Kidney (tissue), 14 donors: ENCODE results near the gene TANC1. TPM values are rescaled to one million over a fixed set of nuclear protein-coding genes. Genes with fewer than 3 reads are reported as not detected.

ENCODE experiments used
- DNase-seq, 5 donors: peaks; one replicate each; pipeline ENCODE4 v3.0.0-alpha.2; 2013 to 2020
- FAIRE-seq: peaks from 2 replicates; lab custom pipeline; 2012; peaks lifted over from hg19 to GRCh38; lab: Jason Lieb, UNC
- H3K27ac ChIP-seq, 2 donors: one replicate each; pipeline ENCODE4 v1.7.0; 2013; ENCODE audit warnings: low read depth in 2 of 2, low read length in 2 of 2, inconsistent platforms in 1 of 2
- H3K27me3 ChIP-seq: one replicate; pipeline ENCODE4 v1.7.1; 2013; ENCODE audit warnings: low read length, inconsistent platforms; ENCODE audit not compliant: control insufficient read depth, insufficient read depth
- H3K36me3 ChIP-seq, 3 donors: one replicate each; pipeline versions ENCODE4 v1.7.0 to v1.7.1; 2013; ENCODE audit warnings: low read length in 3 of 3, control low read depth in 1 of 3, inconsistent platforms in 1 of 3; ENCODE audit not compliant: insufficient read depth in 3 of 3, control insufficient read depth in 2 of 3
- H3K4me1 ChIP-seq, 3 donors: one replicate each; pipeline versions ENCODE4 v1.7.0 to v1.7.1; 2013; ENCODE audit warnings: low read length in 3 of 3, inconsistent platforms in 1 of 3, low read depth in 1 of 3; ENCODE audit not compliant: control insufficient read depth in 2 of 3, insufficient read depth in 2 of 3
- H3K4me3 ChIP-seq, 3 donors: one replicate each; pipeline versions ENCODE4 v1.7.0 to v1.8.1; 2013; ENCODE audit warnings: low read length in 3 of 3, control low read depth in 1 of 3, inconsistent platforms in 1 of 3
- H3K9ac ChIP-seq, 3 donors: one replicate each; pipeline versions ENCODE4 v1.7.0 to v1.7.1; 2013; ENCODE audit warnings: low read length in 3 of 3, control low read depth in 1 of 3, inconsistent platforms in 1 of 3
- H3K9me3 ChIP-seq, 3 donors: one replicate each; pipeline versions ENCODE4 v1.7.0 to v1.7.1; 2013; ENCODE audit warnings: low read length in 3 of 3, control low read depth in 1 of 3, inconsistent platforms in 1 of 3; ENCODE audit not compliant: control insufficient read depth in 2 of 3, insufficient read depth in 1 of 3
- CTCF ChIP-seq: IDR thresholded peaks from 3 replicates; pipeline ENCODE4 v1.5.1; 2012; ENCODE audit warnings: mild to moderate bottlenecking, moderate library complexity, borderline replicate concordance; ENCODE audit not compliant: insufficient read depth; ENCODE audit errors: extremely low read depth
- intact Hi-C: fragments of 100-400 bp; cut with DNase I; formaldehyde crosslinking; loops from one replicate; pipeline ENCODE4 v1.11.1; 2022
- polyA plus RNA-seq: library from polyadenylated mRNA; stranded (reverse); fragments of 350-450 nt; fragmentation: Illumina TruSeq; extraction: RNeasy Lipid Tissue Mini Kit (QIAGEN cat#74804); gene quantifications from one replicate; pipeline ENCODE4 v1.2.3, GENCODE V29; 2014; ENCODE audit warnings: low read depth, low replicate concordance; ENCODE audit not compliant: insufficient read depth
- total RNA-seq: library from RNA; stranded (reverse); fragmentation: NEBNext Ultra II Directional; extraction: Animal tissue kit (Norgen Biotek cat#: 25700); gene quantifications from one replicate; pipeline ENCODE4 v1.2.1, GENCODE V29; 2021
- donor health status: control.
- donor health status: control.
- donor health status: control.
- donor health status: control.
- donor health status: control.
- donor health status: DM: yes; HTN: yes; CAD: no.
- donor health status: Normal renal cell carcinoma (clear cell type).

The TANC1 gene
- total and polyA plus RNA-seq, 2 donors from 2014 or later, result 9.2 to 39.0 TPM

- Histone ChIP-seq H3K4me3 (no peak overlapping the region), H3K4me1 (peaks cover 0 to 3% (median 0%) of the 10 kb centered on the region in 3 donors), H3K27me3 (no peaks in the 10 kb centered on the region), H3K9ac (no peak overlapping the region), H3K27ac (no peak overlapping the region), H3K36me3 (peaks cover 2 to 12% (median 2%) of the 10 kb centered on the region in 3 donors), H3K9me3 (no peaks in the 10 kb centered on the region)
- FAIRE-seq, result no peak
- intact Hi-C loops, result no loop called here
- DNase-seq, result no peak
- peak; percentile 16 for TF ChIP-seq CTCF
Measured at GRCh38 chr2:159168707-159169106, 200.3 kb downstream of the TANC1 start.

GRCh38 chr2:159169187-159169586, 200.7 kb downstream of the TANC1 start:
- no peaks in the 10 kb centered on the region for H3K9me3 ChIP-seq
- no peak overlapping the region for H3K9ac ChIP-seq
- no peak overlapping the region for H3K4me3 ChIP-seq
- no peak for TF ChIP-seq CTCF
- FAIRE-seq, result no peak
- peaks cover 0 to 3% (median 0%) of the 10 kb centered on the region in 3 donors for H3K4me1 ChIP-seq
- DNase-seq, result no peak
- no peak overlapping the region for H3K27ac ChIP-seq
- H3K36me3 ChIP-seq, result peaks cover 2 to 12% (median 4%) of the 10 kb centered on the region in 3 donors
- intact Hi-C loops, result no loop called here
- no peaks in the 10 kb centered on the region for H3K27me3 ChIP-seq

- TF ChIP-seq CTCF, result no peak
- Histone ChIP-seq H3K4me3 (no peak overlapping the region), H3K27ac (no peak overlapping the region), H3K27me3 (no peaks in the 10 kb centered on the region), H3K4me1 (no peaks in the 10 kb centered on the region), H3K9ac (no peak overlapping the region), H3K36me3 (peaks cover 4 to 12% (median 5%) of the 10 kb centered on the region in 3 donors), H3K9me3 (no peaks in the 10 kb centered on the region)
- FAIRE-seq (no peak), DNase-seq (no peak)
- intact Hi-C loops, result no loop called here
Measured at GRCh38 chr2:159172403-159172802, 204.0 kb downstream of the TANC1 start.

- H3K9ac ChIP-seq, result no peak overlapping the region
- no peak for FAIRE-seq
- no peaks in the 10 kb centered on the region for H3K4me1 ChIP-seq
- no peak overlapping the region for H3K4me3 ChIP-seq
- no peak overlapping the region for H3K27ac ChIP-seq
- H3K9me3 ChIP-seq, result no peaks in the 10 kb centered on the region
- DNase-seq, result no peak
- no peak for TF ChIP-seq CTCF
- no peaks in the 10 kb centered on the region for H3K27me3 ChIP-seq
- intact Hi-C loops, result no loop called here
- peaks cover 2 to 18% (median 12%) of the 10 kb centered on the region in 3 donors for H3K36me3 ChIP-seq
Measured at GRCh38 chr2:159174759-159175158, 206.3 kb downstream of the TANC1 start.
